HG03066 (cell line): Measurements from ENCODE around the gene MYL3.

Experiments
- ATAC-seq: cut with Tn5 transposase; IDR thresholded peaks from one replicate; pipeline ENCODE4 v1.9.1; 2021; ENCODE audit warnings: low read depth; ENCODE audit not compliant: unreplicated experiment

The MYL3 gene

DNA sequence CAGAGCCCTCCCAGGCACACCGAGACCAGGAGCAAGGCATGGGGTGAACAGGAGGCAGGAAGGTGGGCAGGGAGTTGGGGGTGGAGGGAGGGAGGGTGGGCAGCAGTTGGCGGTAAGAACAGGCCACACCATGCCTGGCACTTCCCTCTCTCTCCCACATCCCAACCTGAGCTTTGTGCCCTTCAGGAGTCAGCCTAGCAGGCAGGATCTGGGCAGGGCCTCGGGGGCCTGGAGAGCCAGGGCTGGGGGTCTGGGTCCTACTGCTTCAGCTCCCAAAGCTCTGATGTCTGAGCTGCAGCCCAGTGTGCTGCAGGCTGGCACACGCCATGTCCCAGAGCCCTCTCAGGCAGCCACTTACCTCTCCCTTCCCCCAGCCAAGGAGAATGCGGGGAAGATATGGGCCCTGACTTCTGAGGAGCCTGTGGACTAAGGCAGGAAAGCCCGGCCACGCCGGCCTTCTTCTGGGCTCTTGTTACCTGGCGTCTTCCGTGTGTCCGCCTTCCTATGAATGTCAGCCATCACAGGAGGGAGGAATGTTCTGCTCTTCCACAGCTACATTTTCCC, 2.9 kb upstream of the MYL3 start:
- ATAC-seq = no peak

DNA sequence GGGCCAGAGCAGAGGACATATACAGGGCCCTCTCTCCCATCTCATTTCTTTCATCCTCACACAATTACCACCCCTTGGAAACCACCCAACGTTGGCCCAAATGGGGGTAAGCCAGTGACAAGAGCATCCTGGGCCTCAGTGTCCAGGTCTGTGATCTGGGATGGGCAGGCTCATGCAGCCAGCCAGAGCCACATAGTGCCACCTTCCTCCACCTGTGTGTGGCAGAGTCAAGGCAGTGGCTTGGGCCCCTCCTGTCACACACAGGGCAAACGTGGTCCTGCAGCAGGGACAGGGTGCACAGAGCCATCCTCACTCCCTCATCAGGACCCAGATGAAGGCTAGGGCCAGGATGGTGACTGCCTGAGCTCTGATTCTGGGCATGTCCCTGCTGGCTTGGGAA, 2.3 kb upstream of the MYL3 start:
- ATAC-seq = no peak

DNA sequence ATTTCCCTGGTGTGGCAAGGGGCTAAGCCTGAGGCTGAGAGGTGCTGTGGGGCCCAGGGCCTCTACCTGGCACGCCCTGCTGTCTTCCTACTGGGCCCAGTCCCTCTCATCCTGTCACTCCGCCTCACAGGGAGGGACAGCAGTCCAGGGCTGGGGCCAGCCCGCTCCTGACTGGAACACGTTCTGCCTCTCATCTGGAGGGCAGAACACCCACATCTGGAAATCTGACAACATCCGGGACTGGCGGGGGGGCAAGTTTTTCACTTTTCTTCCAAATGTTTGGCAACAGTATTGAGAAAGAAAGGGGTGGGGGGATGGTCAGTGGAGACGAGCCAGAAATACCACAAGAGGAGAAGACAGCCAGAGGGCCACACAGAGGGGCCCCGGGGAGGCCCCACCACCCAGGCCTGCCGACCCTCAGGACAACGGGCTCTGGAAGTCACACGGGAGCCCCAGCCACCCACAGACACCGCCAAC, 1.8 kb upstream of the MYL3 start:
- ATAC-seq = no peak

DNA sequence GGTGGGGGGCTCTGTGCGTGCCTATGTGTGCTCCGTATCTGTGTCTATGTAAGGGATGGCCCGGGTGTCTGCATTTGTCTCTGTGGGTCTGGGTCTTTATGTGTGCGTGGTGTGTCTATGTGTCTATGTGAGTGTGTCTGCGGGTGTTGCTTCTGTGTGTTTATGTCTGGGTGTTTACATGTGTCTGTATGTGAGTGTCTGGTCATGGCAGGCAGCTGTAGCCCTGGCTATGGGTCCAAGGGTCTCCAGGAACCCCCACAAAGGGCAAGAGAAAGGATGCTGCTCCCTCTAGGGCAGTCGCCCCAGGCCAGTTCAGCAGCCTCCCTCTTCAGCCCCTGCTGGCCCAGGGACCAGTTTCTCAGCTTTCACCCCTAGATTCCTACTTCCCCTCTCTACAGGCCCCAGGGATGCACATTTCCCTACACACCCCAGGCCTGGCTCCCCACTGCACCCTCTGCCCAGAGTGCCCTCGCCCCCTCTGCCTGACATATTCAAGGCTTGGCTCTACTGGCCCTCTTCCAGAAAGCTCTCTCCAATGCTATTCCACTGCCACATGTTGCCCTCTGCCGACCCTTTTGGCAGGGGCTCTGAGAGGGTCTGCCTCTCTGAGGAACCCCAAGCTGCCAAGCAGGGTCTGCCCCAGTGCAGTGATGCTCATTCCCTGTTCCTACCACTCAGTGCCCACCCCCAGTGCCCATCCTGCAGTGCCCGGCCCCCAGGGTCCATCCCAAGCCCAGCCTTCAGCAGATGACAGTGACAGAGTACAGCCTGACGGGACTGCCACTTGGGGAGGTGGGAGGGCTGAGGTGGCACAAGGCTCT, 1.0 kb upstream of the MYL3 start:
- no peak for ATAC-seq

DNA sequence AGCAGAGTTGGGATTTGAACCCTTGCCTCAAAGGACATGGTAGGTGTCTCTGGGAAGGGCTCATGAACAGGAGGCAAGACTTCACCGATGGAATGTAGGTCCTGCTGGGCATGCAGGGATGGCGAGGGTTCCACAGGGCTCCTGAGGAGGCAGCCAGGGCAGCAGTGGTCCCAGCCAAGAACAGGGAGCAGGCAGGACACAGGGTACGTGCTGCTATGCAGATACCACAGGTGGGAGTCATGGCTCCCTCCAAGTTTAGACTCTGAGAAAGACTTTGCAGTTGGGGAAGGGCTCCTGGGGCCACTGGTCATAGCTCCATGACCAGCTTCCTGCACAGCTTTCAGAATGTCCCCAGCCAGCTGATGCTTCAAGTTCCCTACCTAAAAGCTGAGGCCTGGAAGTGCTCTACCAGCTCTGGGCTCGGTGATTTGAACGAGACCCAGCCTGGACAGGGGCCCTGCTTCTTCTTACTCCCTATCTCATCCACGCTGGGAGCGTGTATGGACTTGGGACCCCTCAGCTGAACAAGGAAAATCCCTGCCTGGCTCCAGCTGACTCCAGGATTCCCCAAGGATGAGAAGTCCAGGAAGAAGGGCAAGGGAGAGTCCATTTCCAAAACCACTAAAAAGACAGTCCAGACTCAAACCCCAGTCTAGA, 747 bp downstream of the MYL3 start:
- no peak for ATAC-seq

DNA sequence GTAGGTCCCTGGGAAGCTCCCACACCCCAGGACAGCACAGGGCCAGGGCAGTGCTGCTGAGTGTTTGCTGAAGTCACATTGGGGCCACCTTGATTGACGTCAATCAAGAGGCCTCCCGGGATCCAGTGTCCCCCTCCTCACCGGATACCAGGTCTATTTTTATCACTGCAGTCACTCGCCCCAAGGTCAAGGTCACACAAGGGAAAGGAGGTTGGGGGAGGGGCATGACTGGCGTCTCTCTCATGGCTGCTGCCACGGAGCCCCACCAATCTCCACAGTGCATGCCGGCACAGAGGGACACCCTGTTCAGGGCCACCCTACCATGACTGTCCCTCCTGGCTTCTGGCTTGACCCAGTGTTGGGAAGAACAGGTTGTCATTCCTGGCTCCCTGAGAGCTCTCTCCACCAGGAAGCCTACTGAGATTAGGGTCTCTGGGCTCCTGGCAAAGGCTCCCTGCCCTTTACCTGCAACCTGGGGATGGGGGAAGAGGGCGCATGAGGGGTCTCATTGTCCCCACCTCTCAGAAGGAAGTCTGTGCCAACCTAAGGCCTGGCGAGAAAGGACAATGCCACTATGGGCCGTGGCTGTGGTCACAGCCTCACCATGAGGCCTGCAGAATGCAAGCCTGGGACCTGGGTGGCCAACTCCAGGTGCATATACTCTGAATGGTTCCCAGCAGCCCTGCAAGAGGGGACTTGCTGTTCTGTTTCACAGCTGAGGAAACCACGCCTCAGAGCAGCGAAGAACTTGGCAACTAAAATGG, 1.5 kb downstream of the MYL3 start:
- ATAC-seq = no peak

DNA sequence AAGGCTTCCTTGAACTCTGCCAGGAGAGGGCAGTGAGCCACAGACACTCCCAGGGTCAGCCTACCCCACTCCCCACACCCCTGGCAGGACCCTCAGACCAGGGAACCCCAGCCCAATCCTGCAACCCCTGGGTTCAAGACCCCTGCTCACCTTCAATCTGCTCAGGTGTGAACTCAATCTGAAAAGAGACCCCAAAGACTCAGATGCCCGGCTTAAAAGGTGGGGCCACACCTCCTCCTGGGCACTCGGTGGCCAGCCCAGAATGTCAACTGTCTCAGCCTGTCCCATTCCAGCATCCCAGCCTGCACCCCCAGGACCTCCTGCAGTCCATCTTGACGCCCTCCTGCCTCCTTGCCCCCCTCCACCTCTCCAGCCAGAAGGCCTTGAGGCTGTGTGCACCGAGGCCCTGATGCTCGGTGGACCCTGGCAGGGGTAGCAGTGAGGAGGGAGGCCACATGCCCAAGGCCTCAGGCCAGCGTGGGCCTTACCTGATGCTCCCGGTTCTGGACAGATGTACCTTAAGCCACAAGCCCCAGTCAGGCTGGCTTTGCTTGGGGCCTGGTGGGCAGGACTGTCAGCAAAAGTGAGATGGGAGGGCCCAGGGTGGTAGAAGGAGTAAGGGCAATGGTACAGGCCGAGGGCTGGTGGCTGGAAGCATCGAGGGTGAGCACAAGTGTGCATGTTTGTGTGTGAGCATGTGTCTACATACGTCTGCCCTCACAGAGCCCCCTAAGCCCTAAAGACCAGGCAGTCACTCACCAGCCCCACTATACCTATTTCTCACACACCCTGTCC, 2.2 kb downstream of the MYL3 start:
- ATAC-seq = no peak

DNA sequence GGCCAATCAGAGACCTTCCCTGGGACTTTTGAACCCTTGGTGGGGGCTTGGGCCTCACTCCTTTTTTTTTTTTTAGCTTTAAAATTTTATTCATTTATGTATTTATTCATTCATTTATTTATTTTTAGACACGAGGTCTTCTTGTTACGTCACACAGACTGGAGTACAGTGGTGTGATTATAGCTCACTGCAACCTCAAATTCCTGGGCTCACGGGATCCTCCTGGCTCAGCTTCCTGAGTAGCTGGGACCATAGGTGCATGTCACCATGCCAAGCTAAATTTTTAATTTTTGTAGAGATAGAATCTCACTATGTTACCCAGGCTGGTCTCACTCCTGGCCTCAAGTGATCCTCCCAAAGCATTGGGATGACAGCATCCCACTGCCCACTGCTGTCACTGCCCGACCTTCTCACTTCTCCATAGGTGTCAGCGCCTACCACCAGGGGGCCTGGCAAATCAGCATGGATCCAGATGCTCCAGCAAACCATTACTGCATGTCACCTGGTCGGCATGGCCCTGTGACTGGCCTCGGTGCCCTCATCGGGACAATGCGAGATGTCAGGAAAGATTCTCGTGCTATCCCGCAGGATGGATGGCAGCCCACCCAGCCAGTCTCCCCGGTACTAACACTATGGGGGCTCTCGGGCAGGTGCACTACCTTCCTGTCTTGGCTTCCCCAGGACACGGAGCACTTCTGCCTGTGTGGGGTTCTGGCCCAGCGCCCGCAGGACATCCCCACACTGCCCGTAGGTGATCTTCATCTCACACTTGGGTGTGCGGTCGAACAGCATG, 3.0 kb downstream of the MYL3 start:
- no peak for ATAC-seq

DNA sequence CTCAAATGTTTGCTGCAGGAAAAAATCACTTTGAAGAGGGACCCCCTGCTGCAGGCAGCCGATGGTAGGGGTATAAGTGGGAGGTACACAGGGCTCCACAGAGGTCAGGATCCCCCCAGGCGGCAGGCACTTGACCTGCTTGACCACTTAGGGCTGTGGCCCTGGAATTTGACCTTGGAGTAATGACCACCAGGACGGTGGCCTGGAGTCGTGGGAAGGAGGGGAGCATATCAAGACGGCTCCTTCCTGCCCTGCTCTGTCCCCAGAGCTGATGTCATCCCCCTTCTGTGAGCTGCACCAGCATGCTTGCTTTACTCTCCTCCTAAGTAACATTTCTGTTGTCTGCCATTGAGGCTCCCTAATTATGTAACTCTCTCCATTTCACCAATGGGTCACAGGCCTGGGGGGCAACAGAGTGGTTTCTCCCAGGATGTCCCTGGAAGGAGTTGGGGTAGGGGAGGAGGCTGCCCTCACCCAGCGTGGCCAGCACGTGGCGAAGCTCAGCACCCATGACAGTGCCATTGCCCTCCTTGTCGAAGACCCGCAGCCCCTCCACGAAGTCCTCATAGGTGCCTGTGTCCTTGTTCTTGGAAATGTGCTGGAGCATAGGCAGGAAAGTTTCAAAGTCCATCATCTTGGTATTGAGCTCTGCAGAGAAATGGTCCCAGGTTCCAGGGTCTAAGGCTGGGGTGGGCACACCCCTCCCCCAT, 4.1 kb downstream of the MYL3 start:
- no peak for ATAC-seq

DNA sequence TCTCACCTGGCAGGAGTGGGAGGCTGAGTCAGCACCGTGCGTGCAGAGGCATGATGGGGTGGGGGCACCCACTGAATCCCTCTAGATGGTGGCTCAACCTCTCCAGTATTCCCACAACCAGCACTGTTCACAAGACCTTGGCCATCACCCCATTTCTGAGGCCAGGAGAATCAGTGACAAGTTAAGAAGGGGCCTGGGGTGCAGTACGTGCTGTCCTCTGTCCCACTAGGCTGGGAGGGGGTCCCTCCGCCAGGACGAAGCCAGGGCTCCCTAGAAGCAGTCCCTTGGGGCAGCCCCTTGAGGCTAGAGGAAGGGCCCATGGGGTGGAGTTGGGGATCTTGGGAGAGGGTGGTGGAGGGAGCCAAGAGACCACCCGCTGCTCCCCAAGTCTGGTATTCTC, 4.8 kb downstream of the MYL3 start:
- no peak for ATAC-seq

DNA sequence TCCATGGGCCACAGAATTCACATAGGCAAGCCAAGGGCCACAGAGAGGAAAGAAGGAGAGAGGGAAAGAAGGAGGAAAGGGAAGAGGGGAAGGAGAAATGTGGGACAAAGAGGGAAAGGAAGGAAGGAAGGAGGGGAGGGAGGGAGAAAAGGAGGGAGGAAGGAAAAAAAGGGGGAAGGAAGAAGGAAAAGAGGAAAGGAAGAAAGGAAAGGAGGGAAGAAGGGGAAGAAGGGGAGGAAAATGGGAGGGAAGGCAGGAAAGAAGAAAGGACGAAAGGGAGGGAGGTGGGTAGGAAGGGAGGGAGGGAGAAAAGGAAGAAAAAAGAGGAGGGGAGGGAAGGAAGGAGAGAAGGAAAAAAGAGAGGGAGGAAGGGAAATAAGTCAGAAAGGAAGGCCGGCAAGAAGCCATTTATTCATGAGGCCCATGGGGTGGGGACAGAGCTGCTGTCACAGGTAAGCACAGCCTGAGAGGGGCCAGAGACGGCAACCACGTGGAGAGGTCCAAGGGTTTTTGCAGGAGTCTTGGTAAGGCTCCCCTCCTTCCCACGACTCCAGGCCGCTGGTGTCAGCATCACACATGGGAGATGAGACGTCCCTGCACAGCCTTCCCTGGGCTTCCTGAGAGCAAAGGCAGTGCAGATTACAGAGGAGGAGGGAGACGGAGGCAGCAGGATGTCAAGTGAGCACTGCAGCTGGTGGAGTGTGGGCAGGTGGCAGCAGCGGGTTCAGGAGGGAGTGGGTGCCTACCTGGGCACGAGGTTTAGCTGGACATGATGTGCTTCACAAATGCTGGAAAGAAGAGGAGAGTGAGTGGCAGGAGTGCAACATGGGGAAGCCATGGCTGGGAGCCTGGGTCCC, 5.5 kb downstream of the MYL3 start:
- no peak for ATAC-seq

DNA sequence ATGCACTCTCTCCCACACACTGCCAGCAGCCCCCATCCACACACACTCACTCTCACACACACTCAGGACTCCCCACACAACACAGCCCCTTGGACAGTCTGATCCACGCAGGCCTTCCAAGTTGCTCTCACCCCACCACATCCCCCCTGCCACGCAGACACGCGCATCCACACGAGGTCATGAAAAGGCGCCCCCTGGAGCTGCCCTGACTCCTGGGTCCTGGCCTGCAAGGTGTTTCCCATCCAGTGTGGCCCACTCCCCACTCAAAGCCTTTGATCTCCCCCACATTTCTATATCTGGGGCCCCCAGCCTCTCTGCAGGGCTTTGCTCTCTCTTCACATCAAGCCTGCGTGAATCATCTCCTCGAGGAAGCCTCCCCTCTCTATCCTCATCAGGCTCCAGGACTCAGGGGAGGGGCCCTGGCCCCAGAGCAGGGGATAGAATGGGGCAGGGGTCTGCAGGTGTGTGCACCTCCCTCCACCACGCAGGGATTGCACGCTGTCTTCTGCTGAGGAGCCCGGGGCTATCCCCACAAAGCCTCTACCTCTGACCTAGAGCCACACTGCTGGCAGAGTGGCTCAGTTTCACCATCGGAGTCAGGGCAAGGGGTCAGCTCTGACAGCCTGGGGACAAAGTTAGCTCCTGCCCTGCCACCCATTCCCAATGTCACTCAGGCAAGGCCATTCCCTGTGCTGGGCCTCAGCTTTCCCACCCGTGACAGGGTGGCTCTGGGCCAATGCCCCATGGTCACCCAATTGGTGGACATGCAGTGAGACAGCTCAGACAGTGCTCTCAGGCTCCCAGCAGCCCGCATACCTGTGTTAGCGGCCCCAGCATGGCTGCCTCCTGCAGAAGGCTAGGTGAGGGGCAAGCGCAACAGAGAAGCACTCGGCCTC, 6.4 kb downstream of the MYL3 start:
- ATAC-seq = no peak

DNA sequence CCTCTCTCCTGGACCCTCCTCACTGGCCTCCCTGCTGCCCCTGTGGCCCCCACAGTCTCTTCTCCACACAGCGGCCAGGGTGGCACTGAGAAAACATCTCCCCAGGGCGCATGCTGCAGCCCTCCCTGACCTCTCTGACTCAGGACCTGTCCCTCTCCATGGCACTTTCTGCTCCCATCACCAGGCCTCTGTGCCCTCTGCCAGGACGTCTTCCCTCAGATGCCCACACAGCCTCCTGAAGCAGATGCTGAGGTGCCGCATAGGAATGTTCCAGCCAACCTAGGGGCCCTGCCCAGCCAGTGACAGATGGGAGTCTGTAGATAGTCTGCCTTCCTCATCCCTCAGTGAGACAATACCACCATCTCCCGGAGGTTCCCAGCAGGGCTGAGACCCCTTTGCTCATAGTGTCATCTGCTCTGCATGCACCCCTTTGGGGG, 8.7 kb downstream of the MYL3 start:
- no peak for ATAC-seq

DNA sequence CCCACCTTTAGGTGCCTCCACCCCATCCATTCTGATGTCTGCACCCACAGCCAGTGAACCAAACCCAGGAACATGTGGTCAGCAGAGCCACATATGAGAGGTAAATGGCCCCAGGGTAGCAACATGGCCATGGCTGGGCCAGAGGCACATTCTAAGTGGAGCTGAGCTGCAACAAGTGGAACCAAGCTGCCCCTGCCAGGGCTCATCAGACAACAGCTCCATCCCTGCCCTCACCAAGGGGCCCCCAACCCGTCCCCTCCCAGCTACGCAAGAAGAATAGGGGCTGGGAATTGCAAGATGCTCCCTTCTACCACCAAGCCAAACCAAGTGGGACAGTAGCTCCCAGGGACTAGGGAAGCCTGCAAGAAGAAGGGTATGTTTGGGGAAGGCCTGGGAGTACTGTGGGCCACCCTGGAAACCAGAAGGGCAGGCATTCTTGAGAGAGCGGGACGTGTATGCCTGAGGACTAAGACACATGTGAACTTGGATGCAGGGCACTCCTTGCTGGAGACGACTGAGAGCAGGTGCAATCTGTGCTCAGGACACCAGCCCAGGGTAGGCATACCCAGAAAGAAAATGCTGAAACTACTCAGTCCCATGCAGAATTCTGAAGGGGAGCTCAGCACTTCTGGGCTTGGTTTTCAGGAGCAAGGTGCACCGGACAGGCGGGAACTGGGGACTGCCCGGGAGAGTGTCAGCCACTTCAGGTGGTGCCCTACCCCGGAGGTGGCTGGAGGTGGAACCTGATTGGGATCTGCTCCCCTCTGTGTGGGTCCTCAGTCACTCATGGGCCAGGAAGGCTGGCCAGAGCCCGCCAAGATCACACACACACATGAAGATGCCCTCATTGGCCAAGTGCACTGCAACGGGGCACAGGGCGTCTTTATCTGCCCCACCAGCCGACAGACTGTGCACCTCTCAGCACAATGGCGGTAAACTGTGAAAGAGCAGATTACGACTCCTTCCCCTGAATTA, 9.5 kb downstream of the MYL3 start:
- ATAC-seq = no peak

DNA sequence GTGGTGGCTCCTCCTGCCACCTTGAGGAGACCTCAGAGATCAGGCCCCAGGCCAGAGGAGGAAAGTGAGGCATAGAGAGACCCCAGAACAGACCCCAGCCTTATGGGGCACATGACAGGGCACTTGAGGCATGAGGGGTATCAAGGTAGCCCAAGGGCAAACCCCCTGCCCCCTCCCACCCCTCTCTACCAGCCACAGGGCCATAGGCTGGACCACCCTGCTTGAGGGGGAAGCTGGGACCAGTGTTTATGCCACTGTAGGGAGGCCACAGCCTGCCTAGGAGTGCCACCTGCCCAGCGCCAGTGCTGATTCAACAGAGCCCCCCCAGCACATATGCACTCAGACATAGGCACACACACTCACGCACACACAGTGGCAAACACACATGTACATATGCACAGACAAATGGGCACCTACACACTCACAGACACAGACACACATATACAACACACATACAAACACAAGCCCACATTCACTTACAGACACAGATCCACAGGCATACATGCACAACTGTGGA, 10.3 kb downstream of the MYL3 start:
- no peak for ATAC-seq

DNA sequence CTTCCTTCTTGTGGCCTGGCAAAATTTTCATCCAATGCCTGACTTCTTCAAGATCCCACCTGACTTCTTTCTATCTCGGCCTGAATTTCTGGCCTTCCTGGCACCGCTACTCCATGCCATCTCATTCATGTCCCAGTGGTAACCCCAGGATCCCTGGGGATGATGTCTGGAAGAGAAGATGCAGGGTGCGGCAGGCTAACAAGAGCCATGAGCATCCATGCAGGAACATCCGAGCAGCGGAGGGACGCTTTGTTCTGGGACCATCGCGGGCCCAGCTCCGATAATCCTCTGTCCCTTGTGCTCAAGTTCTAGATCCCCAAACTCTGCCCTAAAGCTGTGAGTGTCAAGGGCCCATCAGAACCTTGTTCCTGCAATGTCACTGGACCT, 10.9 kb downstream of the MYL3 start:
- ATAC-seq = no peak
